Measurements from ENCODE around the gene HDAC5.

- TF ChIP-seq POLR2A (IDR thresholded peaks at IDR 0.05) (no peak), CTCF (IDR thresholded peaks at IDR 0.05) (no peak)
Measured at GRCh38 chr17:44088254-44088653, 35.2 kb downstream of the HDAC5 start.
